Natural killer cell (primary cell): Measurements from ENCODE around the gene ENGASE. TPM values are rescaled to one million over a fixed set of nuclear protein-coding genes. Genes with fewer than 3 reads are reported as not detected.
A peak's percentile ranks its signal among the peaks of the same experiment; 100 is the strongest.

Experiments used
- ATAC-seq, 3 donors: fragments of 150-1000 bp in 2 of 3; fragments of 200-7000 bp in 1 of 3; cut with Tn5 transposase; 1 replicate in 1 of 3; 2 replicates in 2 of 3; pipeline ENCODE4 v1.10.0; 2021; ENCODE audit warnings: mild to moderate bottlenecking in 2 of 3, moderate library complexity in 2 of 3
- DNase-seq, 2 donors: peaks; one replicate each; pipeline versions ENCODE4 v3.0.0 to v3.0.0-alpha.2; 2013 to 2021; ENCODE audit warnings: mixed read lengths in 1 of 2
- H3K27ac ChIP-seq: one replicate; pipeline ENCODE4 v1.5.1; 2013; ENCODE audit warnings: mild to moderate bottlenecking, low read length
- H3K27me3 ChIP-seq: one replicate; pipeline ENCODE4 v1.6.1; 2013; ENCODE audit warnings: low read length; ENCODE audit not compliant: control insufficient read depth, insufficient read depth
- H3K36me3 ChIP-seq: one replicate; pipeline ENCODE4 v1.6.1; 2013; ENCODE audit warnings: low read length; ENCODE audit not compliant: control insufficient read depth, insufficient read depth
- H3K4me1 ChIP-seq: one replicate; pipeline ENCODE4 v1.6.1; 2013; ENCODE audit warnings: low read length; ENCODE audit not compliant: control insufficient read depth, insufficient read depth
- H3K4me3 ChIP-seq: one replicate; pipeline ENCODE4 v1.5.1; 2013; ENCODE audit warnings: low read length
- H3K9me3 ChIP-seq: one replicate; pipeline ENCODE4 v1.6.1; 2013; ENCODE audit warnings: low read length; ENCODE audit not compliant: control insufficient read depth, insufficient read depth
- H3K27ac Mint-ChIP-seq, 2 donors: one replicate each; pipeline ENCODE4 v1.8.0; 2022; ENCODE audit warnings: mild to moderate bottlenecking in 2 of 2, mixed read lengths in 2 of 2, moderate library complexity in 1 of 2
- H3K27me3 Mint-ChIP-seq, 2 donors: one replicate each; pipeline ENCODE4 v1.8.0; 2022; ENCODE audit warnings: low read depth in 2 of 2, mixed read lengths in 2 of 2
- H3K36me3 Mint-ChIP-seq: one replicate; pipeline ENCODE4 v1.8.0; 2022; ENCODE audit warnings: mixed read lengths
- H3K4me1 Mint-ChIP-seq, 2 donors: one replicate each; pipeline ENCODE4 v1.8.0; 2022; ENCODE audit warnings: mixed read lengths in 2 of 2
- H3K4me3 Mint-ChIP-seq: one replicate; pipeline ENCODE4 v1.8.0; 2022; ENCODE audit warnings: mild to moderate bottlenecking, moderate library complexity, mixed read lengths
- H3K9me3 Mint-ChIP-seq, 2 donors: one replicate each; pipeline ENCODE4 v1.8.0; 2022; ENCODE audit warnings: mixed read lengths in 2 of 2
- CTCF ChIP-seq: fragments of 200-600 bp; IDR thresholded peaks from one replicate; pipeline ENCODE4 v1.8.0; 2022; ENCODE audit warnings: antibody characterized with exemption
- WGBS: methylation state at CpG from one replicate; pipeline ENCODE4 v1.1.7; 2013; ENCODE audit warnings: missing lambda C conversion rate; ENCODE audit not compliant: insufficient coverage; 5-methylcytosine and 5-hydroxymethylcytosine counted together
- intact Hi-C: fragments of 100-400 bp; cut with micrococcal nuclease; formaldehyde crosslinking; loops from one replicate; pipeline ENCODE4 v1.14.2; 2022
- total RNA-seq, 4 donors: library from RNA; stranded (reverse); fragments of 120-200 nt in 1 of 4; gene quantifications; one replicate each; pipeline versions ENCODE4 v1.2.3 to v1.2.4, GENCODE V29; 2013 to 2022

Gene ENGASE
- total RNA-seq, 3 donors from 2014 or later (not counting 1 experiment from before 2014, with no cell fraction given) = 56.0 to 86.4 (median 56.9) TPM

GRCh38 chr17:79127534-79128135 is 53.0 kb downstream of the ENGASE start:
- H3K4me3 Mint-ChIP-seq = no peak overlapping the region
- Histone ChIP-seq H3K4me1 (no peaks in the 10 kb centered on the region), H3K27ac (no peak overlapping the region), H3K36me3 (no peaks in the 10 kb centered on the region), H3K27me3 (no peaks in the 10 kb centered on the region), H3K4me3 (no peak overlapping the region), H3K9me3 (no peaks in the 10 kb centered on the region)
- DNase-seq (no peak), ATAC-seq (no peak)
- H3K36me3 Mint-ChIP-seq = no peaks in the 10 kb centered on the region
- no peaks in the 10 kb centered on the region for H3K27me3 Mint-ChIP-seq
- TF ChIP-seq CTCF = no peak
- no peaks in the 10 kb centered on the region for H3K9me3 Mint-ChIP-seq
- H3K27ac Mint-ChIP-seq = no peak overlapping the region
- WGBS = 82% methylated on average over 23 of the region's 23 CpGs
- intact Hi-C loops = no loop called here
- no peaks in the 10 kb centered on the region for H3K4me1 Mint-ChIP-seq

- Histone ChIP-seq H3K27me3 (no peaks in the 10 kb centered on the region), H3K27ac (no peak overlapping the region), H3K4me3 (no peak overlapping the region), H3K9me3 (no peaks in the 10 kb centered on the region), H3K4me1 (no peaks in the 10 kb centered on the region), H3K36me3 (no peaks in the 10 kb centered on the region)
- H3K4me3 Mint-ChIP-seq = no peak overlapping the region
- no peak overlapping the region for H3K27ac Mint-ChIP-seq
- H3K27me3 Mint-ChIP-seq = no peaks in the 10 kb centered on the region
- no peaks in the 10 kb centered on the region for H3K4me1 Mint-ChIP-seq
- TF ChIP-seq CTCF = no peak
- no peaks in the 10 kb centered on the region for H3K36me3 Mint-ChIP-seq
- DNase-seq = no peak
- intact Hi-C loops = no loop called here
- ATAC-seq = no peak
- WGBS = 76% methylated on average over 4 of the region's 4 CpGs
- no peaks in the 10 kb centered on the region for H3K9me3 Mint-ChIP-seq
Observed at GRCh38 chr17:79129523-79129922, 54.9 kb downstream of the ENGASE start.

- Histone ChIP-seq H3K4me1 (no peaks in the 10 kb centered on the region), H3K36me3 (no peaks in the 10 kb centered on the region), H3K27ac (no peak overlapping the region), H3K27me3 (no peaks in the 10 kb centered on the region), H3K9me3 (no peaks in the 10 kb centered on the region), H3K4me3 (no peak overlapping the region)
- Mint-ChIP-seq H3K27ac (no peak overlapping the region), H3K27me3 (no peaks in the 10 kb centered on the region), H3K4me1 (no peaks in the 10 kb centered on the region), H3K36me3 (no peaks in the 10 kb centered on the region), H3K4me3 (no peak overlapping the region), H3K9me3 (no peaks in the 10 kb centered on the region)
- intact Hi-C loops = no loop called here
- ATAC-seq (peak in 1 of 3 donors; percentile 27), DNase-seq (no peak)
- 92% methylated on average over 34 of the region's 34 CpGs for WGBS
- TF ChIP-seq CTCF = no peak
Observed at GRCh38 chr17:79130536-79131273, 56.1 kb downstream of the ENGASE start.

GRCh38 chr17:79131274-79131635 is 56.6 kb downstream of the ENGASE start:
- intact Hi-C loops = no loop called here
- Histone ChIP-seq H3K36me3 (no peaks in the 10 kb centered on the region), H3K27ac (no peak overlapping the region), H3K9me3 (no peaks in the 10 kb centered on the region), H3K4me3 (no peak overlapping the region), H3K27me3 (no peaks in the 10 kb centered on the region), H3K4me1 (no peaks in the 10 kb centered on the region)
- Mint-ChIP-seq H3K4me3 (no peak overlapping the region), H3K27me3 (no peaks in the 10 kb centered on the region), H3K9me3 (no peaks in the 10 kb centered on the region), H3K36me3 (no peaks in the 10 kb centered on the region), H3K4me1 (no peaks in the 10 kb centered on the region), H3K27ac (no peak overlapping the region)
- ATAC-seq (no peak), DNase-seq (no peak)
- 89% methylated on average over 19 of the region's 21 CpGs for WGBS
- TF ChIP-seq CTCF = no peak
